ENCODE measurements around the gene YTHDF2.

DNA sequence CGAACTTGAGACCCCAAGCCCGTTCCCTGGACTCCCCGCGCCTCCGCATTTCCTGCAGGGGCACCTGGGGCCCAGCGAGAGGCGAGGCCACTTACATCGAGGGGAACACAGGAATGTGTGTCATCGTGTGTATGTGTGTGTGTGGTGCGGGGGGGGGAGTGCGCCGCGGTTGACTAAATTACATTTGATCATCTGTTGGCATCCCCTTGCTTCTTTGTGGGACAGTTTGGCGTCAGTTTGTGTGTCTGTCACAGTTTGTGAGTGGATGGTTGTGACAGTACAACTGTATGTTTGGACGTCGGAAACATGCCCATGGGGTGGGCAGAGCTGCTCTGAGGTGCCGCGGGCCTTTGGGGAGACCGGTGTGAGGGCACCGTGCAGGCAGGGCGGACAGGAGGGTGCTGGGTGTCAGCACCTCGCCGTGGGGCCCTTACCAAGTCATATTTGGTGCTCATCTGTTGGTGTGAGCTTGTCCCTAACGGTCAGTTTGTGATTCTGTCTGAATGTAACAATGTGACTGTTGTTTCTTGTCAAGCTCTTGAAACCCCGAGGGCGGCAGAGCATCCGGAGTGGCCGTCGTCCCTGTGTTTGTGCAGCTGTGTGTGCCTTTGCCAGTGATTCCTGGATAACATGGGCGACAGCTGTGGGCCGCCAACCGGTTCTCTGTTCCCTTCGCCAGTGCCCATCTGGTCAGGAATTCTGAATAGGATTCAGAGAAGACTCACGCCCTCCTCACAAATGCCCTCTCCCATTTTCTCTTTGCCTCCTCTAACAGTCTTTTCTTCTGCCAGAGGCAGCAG is 76.1 kb downstream of the YTHDF2 start:
- TF ChIP-seq POLR2A (IDR thresholded peaks at IDR 0.05; ENCODE audit: low read depth) (no peak), POLR2AphosphoS5 (IDR thresholded peaks at IDR 0.05) (no peak), CTCF (IDR thresholded peaks at IDR 0.05) (no peak)
